Ascending aorta (tissue), 2 donors: Measurements from ENCODE around the gene OR6B2. TPM values are rescaled to one million over a fixed set of nuclear protein-coding genes. Genes with fewer than 3 reads are reported as not detected.

ENCODE experiments used
- DNase-seq, 2 donors: peaks; one replicate each; pipeline ENCODE4 v3.0.0-alpha.2; 2019; ENCODE audit warnings: low spot score in 2 of 2
- H3K27ac ChIP-seq, 2 donors: fragments of 200-600 bp; sonication (generic); one replicate each; pipeline ENCODE4 v1.5.1; 2016 to 2017; ENCODE audit warnings: mild to moderate bottlenecking in 1 of 2
- H3K27me3 ChIP-seq: fragments of 200-600 bp; sonication (generic); one replicate; pipeline ENCODE4 v1.5.1; 2017
- H3K36me3 ChIP-seq, 2 donors: fragments of 200-600 bp; sonication (generic); one replicate each; pipeline ENCODE4 v1.5.1; 2016
- H3K4me1 ChIP-seq, 2 donors: fragments of 200-600 bp; sonication (generic); one replicate each; pipeline ENCODE4 v1.5.1; 2016 to 2017; ENCODE audit warnings: mild to moderate bottlenecking in 1 of 2
- H3K4me3 ChIP-seq, 2 donors: fragments of 200-600 bp; sonication (generic); one replicate each; pipeline ENCODE4 v1.5.1; 2016 to 2017; ENCODE audit warnings: mild to moderate bottlenecking in 1 of 2
- H3K9me3 ChIP-seq, 2 donors: fragments of 200-600 bp; sonication (generic); one replicate each; pipeline ENCODE4 v1.5.1; 2016
- CTCF ChIP-seq, 3 experiments: fragments of 200-600 bp in 2 of 3; fragments of 450-650 bp in 1 of 3; sonication (generic) in 2 of 3; IDR thresholded peaks; one replicate each; pipeline ENCODE4 v1.5.1; 2016 to 2019; ENCODE audit warnings: antibody characterized with exemption in 3 of 3, mild to moderate bottlenecking in 1 of 3, moderate library complexity in 1 of 3
- intact Hi-C: fragments of 100-400 bp; cut with DNase I; formaldehyde crosslinking; loops from one replicate; pipeline ENCODE4 v1.15.1; 2023
- total RNA-seq: library from RNA; depleted of rRNA; stranded (reverse); fragments of >200 nt; gene quantifications from one replicate; pipeline ENCODE4 v1.1.0, GENCODE V29; 2016

The OR6B2 gene
- total RNA-seq = not detected

- no peaks in the 10 kb centered on the region for H3K27me3 ChIP-seq
- no peak within 1 kb of the TSS for H3K27ac ChIP-seq
- intact Hi-C loops = no loop called here
- no peaks in the 10 kb centered on the region for H3K9me3 ChIP-seq
- H3K4me3 ChIP-seq = no peak within 1 kb of the TSS
- H3K36me3 ChIP-seq = no peaks in the 10 kb centered on the region
- TF ChIP-seq CTCF (IDR thresholded peaks at IDR 0.05) = no peak
- DNase-seq = no peak
- H3K4me1 ChIP-seq = no peaks in the 10 kb centered on the region
Measured at GRCh38 chr2:240030379-240031094, at the start of gene OR6B2. OR6B2 (minus strand) TSS chr2:240030429; CDS start chr2:240030429, 0 bp downstream.

DNA sequence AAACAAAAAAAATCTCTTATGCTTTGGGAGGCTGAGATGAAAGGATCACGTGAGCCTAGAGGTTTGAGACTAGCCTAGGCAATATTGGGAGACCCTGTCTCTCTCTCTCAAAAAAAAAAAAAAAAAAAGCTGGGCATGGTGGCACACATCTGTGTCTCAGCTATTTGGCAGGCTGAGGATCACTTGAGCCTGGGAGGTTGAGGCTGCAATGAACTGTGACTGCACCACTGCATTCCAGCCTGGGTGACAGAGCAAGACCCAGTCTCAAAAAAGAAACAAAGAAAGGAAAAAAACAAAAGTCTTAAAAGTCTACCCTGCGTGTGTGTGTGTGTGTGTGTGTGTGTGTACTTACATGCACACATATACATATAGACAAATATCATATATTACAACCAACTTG lies 48.4 kb upstream of the OR6B2 start:
- Histone ChIP-seq H3K27ac (no peak overlapping the region), H3K4me1 (no peaks in the 10 kb centered on the region), H3K27me3 (no peaks in the 10 kb centered on the region), H3K9me3 (peaks cover 7 to 19% of the 10 kb centered on the region in 2 donors), H3K36me3 (no peaks in the 10 kb centered on the region), H3K4me3 (no peak overlapping the region)
- TF ChIP-seq CTCF (IDR thresholded peaks at IDR 0.05) = no peak
- DNase-seq = no peak
- intact Hi-C loops = no loop called here

- intact Hi-C loops = no loop called here
- H3K36me3 ChIP-seq = no peaks in the 10 kb centered on the region
- no peaks in the 10 kb centered on the region for H3K27me3 ChIP-seq
- no peak overlapping the region for H3K4me3 ChIP-seq
- H3K4me1 ChIP-seq = no peaks in the 10 kb centered on the region
- TF ChIP-seq CTCF (IDR thresholded peaks at IDR 0.05) = no peak
- DNase-seq = no peak
- peaks cover 7 to 19% of the 10 kb centered on the region in 2 donors for H3K9me3 ChIP-seq
- no peak overlapping the region for H3K27ac ChIP-seq
Measured at GRCh38 chr2:240077442-240077841, 47.2 kb upstream of the OR6B2 start.

DNA sequence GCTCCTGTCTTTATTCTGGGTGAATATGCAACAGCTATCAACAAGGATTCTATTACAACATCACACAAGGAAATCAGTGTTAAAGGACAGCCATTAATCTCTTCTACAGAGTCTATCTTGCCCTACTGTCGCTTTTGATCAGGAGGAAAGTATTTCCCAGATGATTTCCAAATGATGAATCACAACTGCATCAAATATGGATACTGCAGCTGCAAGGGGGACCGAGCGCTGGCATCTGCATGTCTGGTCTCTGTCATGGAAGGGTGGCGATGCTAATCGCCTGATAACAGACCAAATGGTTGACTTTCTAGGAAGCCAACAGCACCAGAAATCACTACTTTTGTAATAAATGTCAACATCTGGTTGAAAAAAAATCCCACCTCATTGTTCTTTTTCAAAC lies 44.3 kb upstream of the OR6B2 start:
- DNase-seq = no peak
- H3K27me3 ChIP-seq = no peaks in the 10 kb centered on the region
- TF ChIP-seq CTCF (IDR thresholded peaks at IDR 0.05) = no peak
- H3K27ac ChIP-seq = no peak overlapping the region
- intact Hi-C loops = no loop called here
- H3K9me3 ChIP-seq = peaks cover 7 to 19% of the 10 kb centered on the region in 2 donors
- H3K4me3 ChIP-seq = no peak overlapping the region
- no peaks in the 10 kb centered on the region for H3K4me1 ChIP-seq
- H3K36me3 ChIP-seq = no peaks in the 10 kb centered on the region

DNA sequence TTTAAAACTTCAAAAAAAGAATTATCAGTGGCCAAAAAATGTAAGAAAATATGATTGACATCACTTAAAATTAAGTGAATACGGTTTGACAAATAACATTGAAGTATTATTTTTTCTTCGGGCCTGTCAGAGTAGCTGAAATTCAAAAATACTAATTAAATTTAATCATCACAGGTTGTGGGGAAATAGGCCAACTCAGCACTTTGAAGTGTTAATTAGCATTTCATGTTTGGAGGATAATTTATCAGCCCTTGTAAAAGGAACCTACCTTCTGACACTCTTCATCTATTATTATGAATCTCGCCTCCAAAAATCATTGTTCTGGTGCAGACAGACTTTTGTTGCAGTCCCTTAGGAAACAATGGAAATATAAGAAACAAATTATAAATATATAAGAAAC lies 40.7 kb upstream of the OR6B2 start:
- Histone ChIP-seq H3K4me1 (no peaks in the 10 kb centered on the region), H3K36me3 (no peaks in the 10 kb centered on the region), H3K4me3 (no peak overlapping the region), H3K9me3 (no peaks in the 10 kb centered on the region), H3K27ac (no peak overlapping the region), H3K27me3 (no peaks in the 10 kb centered on the region)
- intact Hi-C loops = no loop called here
- DNase-seq = no peak
- TF ChIP-seq CTCF (IDR thresholded peaks at IDR 0.05) = no peak

DNA sequence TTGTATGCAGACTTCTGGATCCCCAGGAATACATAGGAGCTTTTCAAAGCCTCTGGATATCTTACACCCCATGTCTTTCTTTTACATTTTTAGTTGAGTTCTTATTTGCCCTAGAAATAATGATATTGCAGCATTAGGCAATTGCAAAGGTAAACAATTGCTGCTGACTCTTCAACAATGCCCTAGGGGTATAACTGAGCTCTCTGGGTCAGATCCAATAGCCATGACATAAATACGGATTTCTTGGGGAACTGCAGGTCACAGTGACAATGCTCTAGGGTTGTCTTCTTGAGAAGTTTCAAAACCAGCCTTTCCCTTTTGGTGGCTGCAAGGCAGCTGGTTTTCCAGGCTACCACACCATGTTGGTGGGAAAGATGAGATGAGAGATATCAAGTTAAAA lies 39.6 kb upstream of the OR6B2 start:
- H3K4me3 ChIP-seq = no peak overlapping the region
- no peaks in the 10 kb centered on the region for H3K27me3 ChIP-seq
- H3K9me3 ChIP-seq = no peaks in the 10 kb centered on the region
- no peaks in the 10 kb centered on the region for H3K36me3 ChIP-seq
- no peak for DNase-seq
- TF ChIP-seq CTCF (IDR thresholded peaks at IDR 0.05) = no peak
- no peaks in the 10 kb centered on the region for H3K4me1 ChIP-seq
- intact Hi-C loops = no loop called here
- H3K27ac ChIP-seq = no peak overlapping the region
